Measurements from ENCODE around the gene MSH6. TPM values are rescaled to one million over a fixed set of nuclear protein-coding genes. Genes with fewer than 3 reads are reported as not detected.

The MSH6 gene
- total and polyA plus RNA-seq, 2 experiments from 2014 or later: 109 to 311 TPM

DNA sequence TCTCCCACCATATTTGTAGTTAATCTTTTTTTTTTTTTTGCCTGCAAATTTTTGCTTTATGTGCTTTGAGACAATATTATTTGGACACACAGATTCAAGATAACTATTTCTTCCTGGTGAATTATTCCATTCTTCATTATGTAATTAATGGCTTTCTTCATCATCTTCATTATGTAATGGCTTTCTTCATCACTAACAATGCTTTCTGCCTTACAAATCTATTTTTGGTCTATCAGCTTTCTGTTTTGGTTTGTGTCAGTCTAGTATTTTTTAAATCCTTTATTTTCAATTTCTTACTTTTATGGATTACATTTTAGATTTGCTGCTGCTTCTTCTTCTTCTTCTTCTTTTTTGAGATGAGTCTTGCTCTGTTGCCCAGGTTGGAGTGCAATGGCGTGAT, 60.5 kb downstream of the MSH6 start (continued):
- TF ChIP-seq, protein P1, sequence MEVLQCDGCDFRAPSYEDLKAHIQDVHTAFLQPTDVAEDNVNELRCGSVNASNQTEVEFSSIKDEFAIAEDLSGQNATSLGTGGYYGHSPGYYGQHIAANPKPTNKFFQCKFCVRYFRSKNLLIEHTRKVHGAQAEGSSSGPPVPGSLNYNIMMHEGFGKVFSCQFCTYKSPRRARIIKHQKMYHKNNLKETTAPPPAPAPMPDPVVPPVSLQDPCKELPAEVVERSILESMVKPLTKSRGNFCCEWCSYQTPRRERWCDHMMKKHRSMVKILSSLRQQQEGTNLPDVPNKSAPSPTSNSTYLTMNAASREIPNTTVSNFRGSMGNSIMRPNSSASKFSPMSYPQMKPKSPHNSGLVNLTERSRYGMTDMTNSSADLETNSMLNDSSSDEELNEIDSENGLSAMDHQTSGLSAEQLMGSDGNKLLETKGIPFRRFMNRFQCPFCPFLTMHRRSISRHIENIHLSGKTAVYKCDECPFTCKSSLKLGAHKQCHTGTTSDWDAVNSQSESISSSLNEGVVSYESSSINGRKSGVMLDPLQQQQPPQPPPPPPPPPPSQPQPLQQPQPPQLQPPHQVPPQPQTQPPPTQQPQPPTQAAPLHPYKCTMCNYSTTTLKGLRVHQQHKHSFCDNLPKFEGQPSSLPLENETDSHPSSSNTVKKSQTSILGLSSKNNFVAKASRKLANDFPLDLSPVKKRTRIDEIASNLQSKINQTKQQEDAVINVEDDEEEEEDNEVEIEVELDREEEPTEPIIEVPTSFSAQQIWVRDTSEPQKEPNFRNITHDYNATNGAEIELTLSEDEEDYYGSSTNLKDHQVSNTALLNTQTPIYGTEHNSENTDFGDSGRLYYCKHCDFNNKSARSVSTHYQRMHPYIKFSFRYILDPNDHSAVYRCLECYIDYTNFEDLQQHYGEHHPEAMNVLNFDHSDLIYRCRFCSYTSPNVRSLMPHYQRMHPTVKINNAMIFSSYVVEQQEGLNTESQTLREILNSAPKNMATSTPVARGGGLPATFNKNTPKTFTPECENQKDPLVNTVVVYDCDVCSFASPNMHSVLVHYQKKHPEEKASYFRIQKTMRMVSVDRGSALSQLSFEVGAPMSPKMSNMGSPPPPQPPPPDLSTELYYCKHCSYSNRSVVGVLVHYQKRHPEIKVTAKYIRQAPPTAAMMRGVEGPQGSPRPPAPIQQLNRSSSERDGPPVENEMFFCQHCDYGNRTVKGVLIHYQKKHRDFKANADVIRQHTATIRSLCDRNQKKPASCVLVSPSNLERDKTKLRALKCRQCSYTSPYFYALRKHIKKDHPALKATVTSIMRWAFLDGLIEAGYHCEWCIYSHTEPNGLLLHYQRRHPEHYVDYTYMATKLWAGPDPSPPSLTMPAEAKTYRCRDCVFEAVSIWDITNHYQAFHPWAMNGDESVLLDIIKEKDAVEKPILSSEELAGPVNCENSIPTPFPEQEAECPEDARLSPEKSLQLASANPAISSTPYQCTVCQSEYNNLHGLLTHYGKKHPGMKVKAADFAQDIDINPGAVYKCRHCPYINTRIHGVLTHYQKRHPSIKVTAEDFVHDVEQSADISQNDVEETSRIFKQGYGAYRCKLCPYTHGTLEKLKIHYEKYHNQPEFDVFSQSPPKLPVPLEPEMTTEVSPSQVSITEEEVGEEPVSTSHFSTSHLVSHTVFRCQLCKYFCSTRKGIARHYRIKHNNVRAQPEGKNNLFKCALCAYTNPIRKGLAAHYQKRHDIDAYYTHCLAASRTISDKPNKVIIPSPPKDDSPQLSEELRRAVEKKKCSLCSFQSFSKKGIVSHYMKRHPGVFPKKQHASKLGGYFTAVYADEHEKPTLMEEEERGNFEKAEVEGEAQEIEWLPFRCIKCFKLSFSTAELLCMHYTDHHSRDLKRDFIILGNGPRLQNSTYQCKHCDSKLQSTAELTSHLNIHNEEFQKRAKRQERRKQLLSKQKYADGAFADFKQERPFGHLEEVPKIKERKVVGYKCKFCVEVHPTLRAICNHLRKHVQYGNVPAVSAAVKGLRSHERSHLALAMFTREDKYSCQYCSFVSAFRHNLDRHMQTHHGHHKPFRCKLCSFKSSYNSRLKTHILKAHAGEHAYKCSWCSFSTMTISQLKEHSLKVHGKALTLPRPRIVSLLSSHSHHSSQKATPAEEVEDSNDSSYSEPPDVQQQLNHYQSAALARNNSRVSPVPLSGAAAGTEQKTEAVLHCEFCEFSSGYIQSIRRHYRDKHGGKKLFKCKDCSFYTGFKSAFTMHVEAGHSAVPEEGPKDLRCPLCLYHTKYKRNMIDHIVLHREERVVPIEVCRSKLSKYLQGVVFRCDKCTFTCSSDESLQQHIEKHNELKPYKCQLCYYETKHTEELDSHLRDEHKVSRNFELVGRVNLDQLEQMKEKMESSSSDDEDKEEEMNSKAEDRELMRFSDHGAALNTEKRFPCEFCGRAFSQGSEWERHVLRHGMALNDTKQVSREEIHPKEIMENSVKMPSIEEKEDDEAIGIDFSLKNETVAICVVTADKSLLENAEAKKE (CRISPR knock-in tag; IDR thresholded peaks at IDR 0.05): no peak

DNA sequence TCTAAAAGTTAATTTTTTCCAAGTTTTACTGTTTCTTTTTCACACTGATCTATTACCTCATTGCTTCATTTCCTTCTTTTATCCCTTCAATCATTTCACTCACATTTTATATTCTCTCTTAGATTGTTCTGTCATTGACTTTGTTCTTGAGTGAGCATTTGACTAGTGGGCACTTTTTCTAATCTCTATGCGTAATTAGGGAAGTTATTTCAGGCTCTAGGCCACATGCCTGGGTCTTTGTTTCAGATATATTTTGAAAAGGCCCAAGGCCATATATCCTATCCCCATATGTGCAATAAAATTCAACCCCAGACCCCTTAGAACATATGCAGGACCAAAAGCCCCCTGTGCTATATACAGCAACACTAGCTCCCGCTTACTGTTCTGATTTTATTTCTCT, 61.2 kb downstream of the MSH6 start:
- peaks cover 9% of the 10 kb centered on the region; the same call in 2 of the 3 replicates for H3K36me3 Mint-ChIP-seq (ENCODE audit: low read depth)
- TF ChIP-seq EZH2 (IDR thresholded peaks at IDR 0.05; ENCODE audit: low read depth, unreplicated experiment): no peak
- H4K20me1 ChIP-seq (replicated peaks; ENCODE audit: insufficient read depth): peaks cover 34% of the 10 kb centered on the region

DNA sequence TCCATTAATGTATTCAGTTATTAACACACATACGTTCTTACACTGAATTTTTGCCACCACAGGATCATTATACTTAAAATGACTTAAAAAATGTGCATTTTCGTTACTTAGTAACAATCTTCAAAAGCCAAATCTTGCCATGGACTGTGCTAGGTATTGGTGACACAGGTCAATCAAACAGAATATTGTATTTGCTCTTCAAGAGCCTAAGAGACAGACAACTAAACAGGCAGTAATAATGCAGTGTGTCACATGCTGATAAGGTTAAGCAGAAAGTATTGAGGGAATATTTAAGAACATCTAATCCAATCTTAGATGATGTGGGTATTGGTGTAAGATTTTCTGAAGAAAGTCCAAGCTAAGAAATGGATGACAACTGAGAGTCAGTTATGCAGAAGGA, 66.4 kb downstream of the MSH6 start:
- H3K27me3 ChIP-seq (ENCODE audit: insufficient read depth): no peaks in the 10 kb centered on the region
- no peak overlapping the region for H2AFZ ChIP-seq
- Mint-ChIP-seq H3K4me1 (no peaks in the 10 kb centered on the region; the same call in 2 of the 3 replicates), H3K36me3 (ENCODE audit: low read depth) (peaks cover 4% of the 10 kb centered on the region; the same call in 2 of the 3 replicates), H3K27me3 (ENCODE audit: insufficient read depth, low read depth, poor library complexity) (peaks cover 2% of the 10 kb centered on the region), H3K27ac (no peak overlapping the region), H3K9me3 (no peaks in the 10 kb centered on the region), H3K4me3 (no peak overlapping the region)
- H3F3A ChIP-seq (replicated peaks; ENCODE audit: low read depth): no peaks in the 10 kb centered on the region
- no peaks in the 10 kb centered on the region for H3K36me3 ChIP-seq (ENCODE audit: insufficient read depth)
- H3K4me1 ChIP-seq (ENCODE audit: insufficient read depth): no peaks in the 10 kb centered on the region
- no peak for ATAC-seq
- no peak overlapping the region for H3K4me3 ChIP-seq
- no peak overlapping the region for H3K27ac ChIP-seq (ENCODE audit: low read depth)
- no peak overlapping the region for H3K4me2 ChIP-seq
- H3K9me2 ChIP-seq (ENCODE audit: insufficient read depth): no peaks in the 10 kb centered on the region
- peaks cover 98% of the 10 kb centered on the region for H3K79me2 ChIP-seq (replicated peaks; ENCODE audit: insufficient read depth)
- H4K20me1 ChIP-seq (replicated peaks; ENCODE audit: insufficient read depth): peaks cover 30% of the 10 kb centered on the region
- DNase-seq (ENCODE audit: low spot score): no peak
- TF ChIP-seq EZH2phosphoT487 (IDR thresholded peaks at IDR 0.05; ENCODE audit: unreplicated experiment) (no peak), STAT1 (IDR thresholded peaks at IDR 0.05; ENCODE audit: unreplicated experiment) (no peak), POLR2AphosphoS5 (IDR thresholded peaks at IDR 0.05; ENCODE audit: low read depth) (no peak), ZNF114 (CRISPR knock-in tag; IDR thresholded peaks at IDR 0.05) (no peak), NANOG (IDR thresholded peaks at IDR 0.05; ENCODE audit: borderline replicate concordance) (no peak)
- TF ChIP-seq, protein P2, sequence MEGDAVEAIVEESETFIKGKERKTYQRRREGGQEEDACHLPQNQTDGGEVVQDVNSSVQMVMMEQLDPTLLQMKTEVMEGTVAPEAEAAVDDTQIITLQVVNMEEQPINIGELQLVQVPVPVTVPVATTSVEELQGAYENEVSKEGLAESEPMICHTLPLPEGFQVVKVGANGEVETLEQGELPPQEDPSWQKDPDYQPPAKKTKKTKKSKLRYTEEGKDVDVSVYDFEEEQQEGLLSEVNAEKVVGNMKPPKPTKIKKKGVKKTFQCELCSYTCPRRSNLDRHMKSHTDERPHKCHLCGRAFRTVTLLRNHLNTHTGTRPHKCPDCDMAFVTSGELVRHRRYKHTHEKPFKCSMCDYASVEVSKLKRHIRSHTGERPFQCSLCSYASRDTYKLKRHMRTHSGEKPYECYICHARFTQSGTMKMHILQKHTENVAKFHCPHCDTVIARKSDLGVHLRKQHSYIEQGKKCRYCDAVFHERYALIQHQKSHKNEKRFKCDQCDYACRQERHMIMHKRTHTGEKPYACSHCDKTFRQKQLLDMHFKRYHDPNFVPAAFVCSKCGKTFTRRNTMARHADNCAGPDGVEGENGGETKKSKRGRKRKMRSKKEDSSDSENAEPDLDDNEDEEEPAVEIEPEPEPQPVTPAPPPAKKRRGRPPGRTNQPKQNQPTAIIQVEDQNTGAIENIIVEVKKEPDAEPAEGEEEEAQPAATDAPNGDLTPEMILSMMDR (conservative IDR thresholded peaks at IDR 0.05; ENCODE audit: low read depth in 2 of 2): no peak
- TF ChIP-seq, protein P3, sequence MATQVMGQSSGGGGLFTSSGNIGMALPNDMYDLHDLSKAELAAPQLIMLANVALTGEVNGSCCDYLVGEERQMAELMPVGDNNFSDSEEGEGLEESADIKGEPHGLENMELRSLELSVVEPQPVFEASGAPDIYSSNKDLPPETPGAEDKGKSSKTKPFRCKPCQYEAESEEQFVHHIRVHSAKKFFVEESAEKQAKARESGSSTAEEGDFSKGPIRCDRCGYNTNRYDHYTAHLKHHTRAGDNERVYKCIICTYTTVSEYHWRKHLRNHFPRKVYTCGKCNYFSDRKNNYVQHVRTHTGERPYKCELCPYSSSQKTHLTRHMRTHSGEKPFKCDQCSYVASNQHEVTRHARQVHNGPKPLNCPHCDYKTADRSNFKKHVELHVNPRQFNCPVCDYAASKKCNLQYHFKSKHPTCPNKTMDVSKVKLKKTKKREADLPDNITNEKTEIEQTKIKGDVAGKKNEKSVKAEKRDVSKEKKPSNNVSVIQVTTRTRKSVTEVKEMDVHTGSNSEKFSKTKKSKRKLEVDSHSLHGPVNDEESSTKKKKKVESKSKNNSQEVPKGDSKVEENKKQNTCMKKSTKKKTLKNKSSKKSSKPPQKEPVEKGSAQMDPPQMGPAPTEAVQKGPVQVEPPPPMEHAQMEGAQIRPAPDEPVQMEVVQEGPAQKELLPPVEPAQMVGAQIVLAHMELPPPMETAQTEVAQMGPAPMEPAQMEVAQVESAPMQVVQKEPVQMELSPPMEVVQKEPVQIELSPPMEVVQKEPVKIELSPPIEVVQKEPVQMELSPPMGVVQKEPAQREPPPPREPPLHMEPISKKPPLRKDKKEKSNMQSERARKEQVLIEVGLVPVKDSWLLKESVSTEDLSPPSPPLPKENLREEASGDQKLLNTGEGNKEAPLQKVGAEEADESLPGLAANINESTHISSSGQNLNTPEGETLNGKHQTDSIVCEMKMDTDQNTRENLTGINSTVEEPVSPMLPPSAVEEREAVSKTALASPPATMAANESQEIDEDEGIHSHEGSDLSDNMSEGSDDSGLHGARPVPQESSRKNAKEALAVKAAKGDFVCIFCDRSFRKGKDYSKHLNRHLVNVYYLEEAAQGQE (IDR thresholded peaks at IDR 0.05; ENCODE audit: unreplicated experiment): no peak

More for the DNA sequence above, 61.2 kb downstream of the MSH6 start:
- H3K79me2 ChIP-seq (replicated peaks; ENCODE audit: insufficient read depth): peaks cover 90% of the 10 kb centered on the region
- no peak overlapping the region for H2AFZ ChIP-seq
- no peaks in the 10 kb centered on the region for H3K27me3 ChIP-seq (ENCODE audit: insufficient read depth)
- H3K27ac ChIP-seq (ENCODE audit: low read depth): no peak overlapping the region
- no peak overlapping the region for H3K4me3 ChIP-seq
- no peak overlapping the region for H3K27ac Mint-ChIP-seq
- H3K9me3 Mint-ChIP-seq: no peaks in the 10 kb centered on the region
- H3K27me3 Mint-ChIP-seq (ENCODE audit: insufficient read depth, low read depth, poor library complexity): peaks cover 2% of the 10 kb centered on the region
- H3K4me2 ChIP-seq: no peak overlapping the region
- no peaks in the 10 kb centered on the region; the same call in 2 of the 3 replicates for H3K4me1 Mint-ChIP-seq
- no peaks in the 10 kb centered on the region for H3K9me2 ChIP-seq (ENCODE audit: insufficient read depth)
- H3F3A ChIP-seq (replicated peaks; ENCODE audit: low read depth): no peaks in the 10 kb centered on the region
- H3K4me1 ChIP-seq (ENCODE audit: insufficient read depth): no peaks in the 10 kb centered on the region
- no peak for ATAC-seq
- DNase-seq (ENCODE audit: low spot score): no peak
- H3K4me3 Mint-ChIP-seq: no peak overlapping the region
- no peaks in the 10 kb centered on the region for H3K36me3 ChIP-seq (ENCODE audit: insufficient read depth)

Data from GM23338 (cell line).